ENCODE measurements around the gene CCT6B. TPM values are rescaled to one million over a fixed set of nuclear protein-coding genes. Genes with fewer than 3 reads are reported as not detected.
A peak's percentile ranks its signal among the peaks of the same experiment; 100 is the strongest.

CCT6B gene
- total RNA-seq, 1 donor: 6.2 TPM

GRCh38 chr17:34988644-34989043, 27.4 kb upstream of the CCT6B start:
- no peaks in the 10 kb centered on the region for H4K20me1 ChIP-seq (ENCODE audit: insufficient read depth, low read length)
- H3K79me2 ChIP-seq (ENCODE audit: insufficient read depth, low read length): peaks cover 4% of the 10 kb centered on the region
- no peaks in the 10 kb centered on the region for H3K9me3 ChIP-seq (ENCODE audit: low read depth, low read length)
- H2AFZ ChIP-seq (ENCODE audit: low read length): no peak overlapping the region
- H3K4me3 ChIP-seq (ENCODE audit: insufficient read depth, low read length): no peak overlapping the region
- peaks cover 43% of the 10 kb centered on the region for H3K36me3 ChIP-seq (ENCODE audit: insufficient read depth, low read length)
- no peaks in the 10 kb centered on the region for H3K4me1 ChIP-seq (ENCODE audit: insufficient read depth, low read length)
- DNase-seq (ENCODE audit: insufficient read length, low spot score, missing footprints): no peak
- H3K27me3 ChIP-seq (ENCODE audit: insufficient read depth, low read length): no peaks in the 10 kb centered on the region
- H3K4me2 ChIP-seq (ENCODE audit: insufficient read depth, low read length): no peak overlapping the region
- no peak overlapping the region for H3K27ac ChIP-seq (ENCODE audit: low read depth, low read length)
- no peak for TF ChIP-seq CTCF (IDR thresholded peaks at IDR 0.05; ENCODE audit: extremely low read depth, low read depth, low read length)

GRCh38 chr17:34987232-34987631, 26.0 kb upstream of the CCT6B start:
- Histone ChIP-seq H3K79me2 (ENCODE audit: insufficient read depth, low read length) (peaks cover 16% of the 10 kb centered on the region), H3K4me3 (ENCODE audit: insufficient read depth, low read length) (no peak overlapping the region), H3K4me2 (ENCODE audit: insufficient read depth, low read length) (no peak overlapping the region), H3K4me1 (ENCODE audit: insufficient read depth, low read length) (no peaks in the 10 kb centered on the region), H3K27ac (ENCODE audit: low read depth, low read length) (no peak overlapping the region), H4K20me1 (ENCODE audit: insufficient read depth, low read length) (no peaks in the 10 kb centered on the region), H3K9me3 (ENCODE audit: low read depth, low read length) (no peaks in the 10 kb centered on the region), H2AFZ (ENCODE audit: low read length) (no peak overlapping the region), H3K36me3 (ENCODE audit: insufficient read depth, low read length) (peaks cover 30% of the 10 kb centered on the region), H3K27me3 (ENCODE audit: insufficient read depth, low read length) (no peaks in the 10 kb centered on the region)
- no peak for TF ChIP-seq CTCF (IDR thresholded peaks at IDR 0.05; ENCODE audit: extremely low read depth, low read depth, low read length)
- no peak for DNase-seq (ENCODE audit: insufficient read length, low spot score, missing footprints)

GRCh38 chr17:34981538-34982241, 20.4 kb upstream of the CCT6B start:
- Histone ChIP-seq H3K4me3 (ENCODE audit: insufficient read depth, low read length) (peak overlapping the region; percentile 83), H3K4me1 (ENCODE audit: insufficient read depth, low read length) (peaks cover 16% of the 10 kb centered on the region), H3K4me2 (ENCODE audit: insufficient read depth, low read length) (peak overlapping the region; percentile 93), H3K79me2 (ENCODE audit: insufficient read depth, low read length) (peaks cover 27% of the 10 kb centered on the region), H2AFZ (ENCODE audit: low read length) (peak overlapping the region; percentile 85), H3K9me3 (ENCODE audit: low read depth, low read length) (no peaks in the 10 kb centered on the region), H3K36me3 (ENCODE audit: insufficient read depth, low read length) (peaks cover 2% of the 10 kb centered on the region), H3K27me3 (ENCODE audit: insufficient read depth, low read length) (no peaks in the 10 kb centered on the region), H3K27ac (ENCODE audit: low read depth, low read length) (peak overlapping the region; percentile 94), H4K20me1 (ENCODE audit: insufficient read depth, low read length) (no peaks in the 10 kb centered on the region)
- DNase-seq (ENCODE audit: insufficient read length, low spot score, missing footprints): peak; percentile 64
- no peak for TF ChIP-seq CTCF (IDR thresholded peaks at IDR 0.05; ENCODE audit: extremely low read depth, low read depth, low read length)

- peak overlapping the region; percentile 94 for H3K27ac ChIP-seq (ENCODE audit: low read depth, low read length)
- H3K4me1 ChIP-seq (ENCODE audit: insufficient read depth, low read length): peaks cover 16% of the 10 kb centered on the region
- DNase-seq (ENCODE audit: insufficient read length, low spot score, missing footprints): peak; percentile 98
- peaks cover 2% of the 10 kb centered on the region for H3K36me3 ChIP-seq (ENCODE audit: insufficient read depth, low read length)
- H2AFZ ChIP-seq (ENCODE audit: low read length): peak overlapping the region; percentile 85
- no peaks in the 10 kb centered on the region for H3K27me3 ChIP-seq (ENCODE audit: insufficient read depth, low read length)
- peak overlapping the region; percentile 83 for H3K4me3 ChIP-seq (ENCODE audit: insufficient read depth, low read length)
- H4K20me1 ChIP-seq (ENCODE audit: insufficient read depth, low read length): no peaks in the 10 kb centered on the region
- peaks cover 27% of the 10 kb centered on the region for H3K79me2 ChIP-seq (ENCODE audit: insufficient read depth, low read length)
- TF ChIP-seq CTCF (IDR thresholded peaks at IDR 0.05; ENCODE audit: extremely low read depth, low read depth, low read length): peak; percentile 42
- H3K4me2 ChIP-seq (ENCODE audit: insufficient read depth, low read length): peak overlapping the region; percentile 93
- H3K9me3 ChIP-seq (ENCODE audit: low read depth, low read length): no peaks in the 10 kb centered on the region
These were observed 19.6 kb upstream of the CCT6B start for GRCh38 chr17:34980681-34981537.
